Esophagus mucosa (tissue), 1 donor: ENCODE results near the gene RALGPS2. TPM values are rescaled to one million over a fixed set of nuclear protein-coding genes. Genes with fewer than 3 reads are reported as not detected.

Source experiments
- ATAC-seq: fragments of 200-7000 bp; cut with Tn5 transposase; one replicate; pipeline ENCODE4 v1.9.1; 2020
- total RNA-seq: library from RNA; stranded (reverse); gene quantifications from one replicate; pipeline ENCODE4 v1.2.4, GENCODE V29; 2023
- donor health status: DM: yes; HTN: yes; CAD: no.

Gene RALGPS2
- total RNA-seq, 1 donor from 2014 or later: 30.4 TPM

GRCh38 chr1:178867670-178868069, 142.6 kb downstream of the RALGPS2 start:
- no peak for ATAC-seq

- ATAC-seq: no peak
These were observed 143.7 kb downstream of the RALGPS2 start for GRCh38 chr1:178868706-178869105.

GRCh38 chr1:178869119-178869697, 144.2 kb downstream of the RALGPS2 start:
- ATAC-seq: no peak

GRCh38 chr1:178870221-178870620, 145.2 kb downstream of the RALGPS2 start:
- ATAC-seq: no peak

- ATAC-seq: no peak
These were observed 145.9 kb downstream of the RALGPS2 start, which contains the start of gene ANGPTL1 for GRCh38 chr1:178870944-178871343. Gene ANGPTL1, minus strand, starts transcription at chr1:178871077. Its CDS starts 5,301 bp downstream, at chr1:178865776.

- no peak for ATAC-seq
These were observed 146.7 kb downstream of the RALGPS2 start for GRCh38 chr1:178871551-178872320.

GRCh38 chr1:178874966-178875365, 149.9 kb downstream of the RALGPS2 start:
- ATAC-seq: no peak

- ATAC-seq: no peak
These were observed 150.9 kb downstream of the RALGPS2 start for GRCh38 chr1:178875936-178876335.

- no peak for ATAC-seq
These were observed 152.9 kb downstream of the RALGPS2 start for GRCh38 chr1:178877896-178878295.

GRCh38 chr1:178881950-178882349, 156.9 kb downstream of the RALGPS2 start:
- ATAC-seq: no peak

- no peak for ATAC-seq
These were observed 160.8 kb downstream of the RALGPS2 start for GRCh38 chr1:178885869-178886268.

GRCh38 chr1:178886551-178886950, 161.5 kb downstream of the RALGPS2 start:
- ATAC-seq: no peak

GRCh38 chr1:178895928-178896327, 170.9 kb downstream of the RALGPS2 start:
- no peak for ATAC-seq

- no peak for ATAC-seq
These were observed 173.4 kb downstream of the RALGPS2 start for GRCh38 chr1:178898401-178898800.

- no peak for ATAC-seq
These were observed 174.4 kb downstream of the RALGPS2 start for GRCh38 chr1:178899402-178899801.

GRCh38 chr1:178901482-178902125, 176.6 kb downstream of the RALGPS2 start:
- ATAC-seq: no peak

GRCh38 chr1:178908358-178908757, 183.3 kb downstream of the RALGPS2 start:
- ATAC-seq: no peak

GRCh38 chr1:178910023-178910422, 185.0 kb downstream of the RALGPS2 start:
- no peak for ATAC-seq

GRCh38 chr1:178912597-178912996, 187.6 kb downstream of the RALGPS2 start:
- no peak for ATAC-seq

GRCh38 chr1:178916448-178917174, 191.6 kb downstream of the RALGPS2 start:
- ATAC-seq: no peak

- ATAC-seq: no peak
These were observed 193.3 kb downstream of the RALGPS2 start for GRCh38 chr1:178918308-178918707.

GRCh38 chr1:178918955-178919354, 193.9 kb downstream of the RALGPS2 start:
- ATAC-seq: no peak

GRCh38 chr1:178919581-178919980, 194.5 kb downstream of the RALGPS2 start:
- ATAC-seq: no peak
